NCI-H2171 (cell line): Measurements from ENCODE around the gene SNRNP35.
"Not testable (repeated sequence)": the region's sequence is repeated elsewhere in the genome, so short reads cannot be mapped to it uniquely, and the experiment has no call there.

Experiments
- DNase-seq: peaks from one replicate; lab custom pipeline; 2025; lab: John Stamatoyannopoulos, UW

SNRNP35 gene

GRCh38 chr12:123489580-123489979, 31.6 kb downstream of the SNRNP35 start:
- no peak for DNase-seq

DNA sequence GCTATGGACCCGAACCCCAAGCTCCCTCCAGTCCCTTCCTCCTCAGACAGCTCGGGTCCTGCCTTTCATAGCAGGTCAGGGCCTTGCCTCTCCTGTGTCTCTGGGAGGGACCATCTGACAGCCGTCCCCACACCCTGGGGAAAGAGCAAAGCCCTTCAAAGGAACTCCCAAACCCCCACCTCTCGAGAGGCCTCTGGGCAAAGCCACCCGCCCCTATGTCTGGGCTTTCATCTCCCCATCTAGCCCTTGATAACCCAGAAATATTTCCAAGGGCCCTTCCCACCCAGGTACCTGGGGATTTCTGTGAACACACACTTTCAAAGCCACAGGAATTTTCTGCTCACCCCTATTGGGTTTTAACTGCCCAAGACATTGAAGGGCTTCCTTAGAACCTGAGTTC, 32.1 kb downstream of the SNRNP35 start:
- no peak for DNase-seq

GRCh38 chr12:123491056-123491455, 33.1 kb downstream of the SNRNP35 start:
- DNase-seq, result no peak

- no peak for DNase-seq
These were observed 33.5 kb downstream of the SNRNP35 start for GRCh38 chr12:123491481-123491880.

GRCh38 chr12:123492339-123493039, 34.5 kb downstream of the SNRNP35 start:
- DNase-seq, result not testable (repeated sequence)

DNA sequence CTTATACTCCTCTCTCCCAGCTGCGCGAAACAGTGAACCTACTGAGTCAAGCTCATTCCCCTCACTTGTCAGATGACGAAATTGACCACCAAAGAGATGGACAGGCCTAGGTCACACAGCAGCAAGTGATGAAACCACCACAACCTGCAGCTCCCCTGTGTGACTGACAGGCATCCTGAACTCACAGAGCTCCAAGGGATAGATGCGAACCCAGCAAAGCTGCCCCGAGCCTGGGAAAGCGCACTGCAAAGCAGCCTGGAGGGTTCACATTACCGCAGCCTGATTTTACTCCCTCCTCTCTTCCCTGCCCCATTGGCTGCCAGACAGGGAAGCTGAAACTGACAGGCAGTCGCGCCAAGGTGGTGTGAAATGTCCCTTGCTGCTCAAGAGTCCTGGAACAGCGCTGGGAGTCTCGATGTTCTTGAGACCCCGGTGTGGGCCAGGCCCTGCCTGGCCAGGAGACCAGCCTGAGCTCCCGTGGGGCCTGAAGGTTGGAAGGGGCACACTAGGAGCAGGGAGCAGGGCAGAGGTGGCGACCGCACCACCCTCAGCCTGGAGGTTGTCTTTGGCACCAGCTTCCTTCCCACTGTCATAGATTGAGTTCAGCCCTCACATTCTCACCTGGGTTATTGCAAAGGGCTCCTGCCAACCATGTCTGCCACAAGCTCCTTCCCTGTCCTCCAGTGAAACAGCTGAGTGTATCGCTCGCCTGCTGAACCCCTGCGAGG, 36.3 kb downstream of the SNRNP35 start:
- no peak for DNase-seq

GRCh38 chr12:123497065-123497464, 39.1 kb downstream of the SNRNP35 start:
- DNase-seq, result no peak

GRCh38 chr12:123498126-123498825, 40.3 kb downstream of the SNRNP35 start:
- no peak for DNase-seq

DNA sequence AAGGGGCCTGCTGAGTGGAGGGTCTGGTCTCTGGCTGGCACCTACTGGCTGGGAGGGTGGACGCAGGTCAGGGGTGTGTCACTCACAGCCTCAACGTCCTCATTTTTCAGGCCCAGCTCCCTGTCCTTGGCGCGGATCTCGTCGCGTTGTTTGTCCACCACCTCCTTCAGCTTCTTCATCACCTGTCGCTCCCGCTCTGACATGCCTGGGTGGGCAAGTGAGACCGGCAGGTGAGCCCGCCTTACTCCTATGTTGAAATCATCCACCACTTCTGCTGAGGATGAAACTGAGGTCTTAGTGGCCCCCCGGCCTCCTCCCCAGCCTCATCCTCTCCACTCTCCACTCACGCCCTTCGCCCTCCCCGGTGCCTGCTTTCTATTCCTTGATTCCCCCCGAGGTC, 41.4 kb downstream of the SNRNP35 start:
- no peak for DNase-seq

GRCh38 chr12:123502163-123502704, 44.3 kb downstream of the SNRNP35 start:
- DNase-seq, result no peak

- DNase-seq, result no peak
These were observed 48.3 kb downstream of the SNRNP35 start for GRCh38 chr12:123506059-123506842.

DNA sequence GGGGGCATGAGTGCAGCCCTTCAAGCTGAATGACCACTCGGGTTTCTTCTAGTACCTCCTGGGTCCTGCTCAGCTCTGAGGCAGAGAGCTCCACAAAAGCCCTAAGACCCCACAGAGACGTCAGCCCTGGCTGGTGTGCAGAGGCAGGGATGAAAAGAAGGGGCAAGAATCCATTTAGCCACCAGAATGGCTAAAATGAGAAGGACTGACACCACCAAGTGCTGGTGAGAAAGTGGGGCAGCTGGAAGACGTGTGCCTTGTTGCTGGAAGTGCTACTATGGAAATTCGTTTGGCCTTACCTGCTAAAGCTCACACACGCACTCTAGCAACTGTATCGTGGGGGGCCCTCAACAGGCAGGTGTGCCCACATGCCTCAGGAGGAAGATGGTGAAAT, 48.9 kb downstream of the SNRNP35 start:
- DNase-seq, result no peak

GRCh38 chr12:123512838-123513665, 55.1 kb downstream of the SNRNP35 start:
- DNase-seq, result no peak

DNA sequence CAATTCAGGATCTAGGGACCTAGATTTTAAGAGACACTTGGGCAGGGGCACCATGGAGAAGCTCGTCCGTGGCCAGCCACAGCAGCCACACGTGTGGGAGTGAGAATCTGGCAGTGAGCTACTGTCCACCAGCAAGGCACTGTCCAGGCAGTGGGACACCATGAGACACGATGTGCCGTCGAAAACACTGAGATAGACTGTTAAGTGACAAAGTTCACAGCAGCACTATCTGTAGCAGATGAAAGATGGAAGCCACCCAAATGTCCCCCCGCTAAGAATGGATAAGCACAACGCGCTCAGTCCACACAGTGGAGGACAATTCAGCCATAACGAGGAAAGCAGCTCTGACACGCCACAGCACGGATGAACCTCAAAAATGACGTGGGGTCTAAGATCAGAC, 55.9 kb downstream of the SNRNP35 start:
- DNase-seq, result no peak

- DNase-seq, result not testable (repeated sequence)
These were observed 56.8 kb downstream of the SNRNP35 start for GRCh38 chr12:123514582-123515221.

- no peak for DNase-seq
These were observed 58.4 kb downstream of the SNRNP35 start for GRCh38 chr12:123516216-123516780.
